ENCODE results near the gene TTC9C.

GRCh38 chr11:62728171-62728988, at the start of gene TTC9C:
- no peak for TF ChIP-seq CTCF (IDR thresholded peaks at IDR 0.05)
- TF ChIP-seq RCOR1 (IDR thresholded peaks at IDR 0.05; ENCODE audit: low read depth, low read length) = no peak
- TF ChIP-seq SMC3 (IDR thresholded peaks at IDR 0.05) = no peak
- peak; percentile 19; the same call in 1 of the 2 replicates for TF ChIP-seq KDM5A (IDR thresholded peaks at IDR 0.05)
- TF ChIP-seq POLR2A (IDR thresholded peaks at IDR 0.05; ENCODE audit: low read length) = peak; percentile 42
- no peak for TF ChIP-seq HES2 (IDR thresholded peaks at IDR 0.05)
- TF ChIP-seq ZC3H11A (IDR thresholded peaks at IDR 0.05) = no peak
- no peak for TF ChIP-seq EP300 (IDR thresholded peaks at IDR 0.05)
- TF ChIP-seq CBX2 (IDR thresholded peaks at IDR 0.05; ENCODE audit: borderline replicate concordance, low read depth) = no peak
- TF ChIP-seq POLR2AphosphoS2 (conservative IDR thresholded peaks at IDR 0.05; ENCODE audit: low read length) = no peak
- TF ChIP-seq ZNF302 (CRISPR knock-in tag; IDR thresholded peaks at IDR 0.05) = no peak
- no peak for TF ChIP-seq RAD21 (conservative IDR thresholded peaks at IDR 0.05 in 1 of 2, IDR thresholded peaks at IDR 0.05 in 1 of 2)
- no peak for TF ChIP-seq SREBF2 (IDR thresholded peaks at IDR 0.05)
- TF ChIP-seq HEYL (CRISPR knock-in tag; IDR thresholded peaks at IDR 0.05) = no peak

Data from A549 (cell line).